Neural progenitor cell (in vitro differentiated cells): ENCODE data around the gene UBE2Q2. TPM values are rescaled to one million over a fixed set of nuclear protein-coding genes. Genes with fewer than 3 reads are reported as not detected.

Experiments
- DNase-seq: peaks from one replicate; pipeline ENCODE4 v3.0.0-alpha.2; 2016; ENCODE audit warnings: low spot score
- H2AFZ ChIP-seq: fragments of 200-600 bp; sonication (generic); replicated peaks from 2 replicates; pipeline ENCODE4 v1.6.1; 2016; ENCODE audit warnings: antibody characterized with exemption
- H3F3A ChIP-seq: fragments of 200-600 bp; sonication (generic); 2 replicates; pipeline ENCODE4 v1.6.1; 2016; ENCODE audit warnings: antibody characterized with exemption, low read depth
- H3K27ac ChIP-seq: fragments of 200-600 bp; sonication (generic); 2 replicates; pipeline ENCODE4 v1.5.1; 2016; ENCODE audit warnings: mild to moderate bottlenecking
- H3K27me3 ChIP-seq: fragments of 200-600 bp; sonication (generic); 2 replicates; pipeline ENCODE4 v1.6.1; 2016; ENCODE audit warnings: mild to moderate bottlenecking, moderate library complexity
- H3K36me3 ChIP-seq: fragments of 200-600 bp; sonication (generic); 2 replicates; pipeline ENCODE4 v1.5.1; 2016
- H3K4me1 ChIP-seq: fragments of 200-600 bp; sonication (generic); 2 replicates; pipeline ENCODE4 v1.6.1; 2016; ENCODE audit warnings: mixed run types
- H3K4me2 ChIP-seq: fragments of 200-600 bp; sonication (generic); 2 replicates; pipeline ENCODE4 v1.6.1; 2016
- H3K4me3 ChIP-seq: fragments of 200-600 bp; sonication (generic); 2 replicates; pipeline ENCODE4 v1.5.1; 2016
- H3K79me2 ChIP-seq: fragments of 200-600 bp; sonication (generic); 2 replicates; pipeline ENCODE4 v1.6.1; 2016; ENCODE audit warnings: low read depth
- H3K9ac ChIP-seq: fragments of 200-600 bp; sonication (generic); 2 replicates; pipeline ENCODE4 v1.6.1; 2016
- H3K9me3 ChIP-seq: fragments of 200-600 bp; sonication (generic); 2 replicates; pipeline ENCODE4 v1.5.1; 2016; ENCODE audit warnings: low read depth
- H4K20me1 ChIP-seq: fragments of 200-600 bp; sonication (generic); 2 replicates; pipeline ENCODE4 v1.6.1; 2016; ENCODE audit warnings: low read depth
- H3K27ac Mint-ChIP-seq: 3 replicates; pipeline ENCODE4 v1.8.0; 2021; ENCODE audit warnings: mixed read lengths
- H3K27me3 Mint-ChIP-seq: 2 replicates; pipeline ENCODE4 v1.8.0; 2022; ENCODE audit warnings: low read depth, mild to moderate bottlenecking, inconsistent platforms, moderate library complexity, mixed read lengths; ENCODE audit not compliant: insufficient read depth
- H3K36me3 Mint-ChIP-seq: 3 replicates; pipeline ENCODE4 v1.8.0; 2021; ENCODE audit warnings: mixed read lengths
- H3K4me1 Mint-ChIP-seq: 3 replicates; pipeline ENCODE4 v1.8.0; 2021; ENCODE audit warnings: mixed read lengths
- H3K4me3 Mint-ChIP-seq: 3 replicates; pipeline ENCODE4 v1.8.0; 2021; ENCODE audit warnings: mild to moderate bottlenecking, moderate library complexity, mixed read lengths
- H3K9me3 Mint-ChIP-seq: 3 replicates; pipeline ENCODE4 v1.8.0; 2020; ENCODE audit warnings: mixed read lengths
- EZH2 ChIP-seq: fragments of 200-600 bp; sonication (generic); IDR thresholded peaks from 2 replicates; pipeline ENCODE4 v1.6.1; 2017; ENCODE audit warnings: antibody characterized with exemption, mild to moderate bottlenecking, moderate library complexity
- EZH2phosphoT487 ChIP-seq: fragments of 200-600 bp; sonication (generic); IDR thresholded peaks from 2 replicates; pipeline ENCODE4 v1.6.1; 2017; ENCODE audit warnings: antibody characterized with exemption
- total RNA-seq: library from RNA; depleted of rRNA; stranded (reverse); fragments of >200 nt; gene quantifications from 2 replicates; pipeline ENCODE4 v1.2.3, GENCODE V29; 2015; ENCODE audit warnings: low replicate concordance
- TF ChIP-seq, protein P1 (sequence below): fragments of 200-600 bp; sonication (generic); IDR thresholded peaks from 2 replicates; pipeline ENCODE4 v1.5.1; 2017; ENCODE audit warnings: antibody characterized with exemption, mild to moderate bottlenecking

UBE2Q2 gene
- total RNA-seq, 1 donor from 2014 or later, result 25.8 TPM

GRCh38 chr15:75820206-75820605 lies 23.0 kb upstream of the UBE2Q2 start:
- Histone ChIP-seq H3K79me2 (no peaks in the 10 kb centered on the region), H3K9ac (no peak overlapping the region), H3K27ac (no peak overlapping the region), H4K20me1 (no peaks in the 10 kb centered on the region), H3K4me1 (peaks cover 20% of the 10 kb centered on the region), H3F3A (peaks cover 18% of the 10 kb centered on the region), H3K27me3 (no peaks in the 10 kb centered on the region), H3K9me3 (no peaks in the 10 kb centered on the region), H3K36me3 (no peaks in the 10 kb centered on the region), H3K4me2 (no peak overlapping the region), H2AFZ (no peak overlapping the region), H3K4me3 (no peak overlapping the region)
- Mint-ChIP-seq H3K4me1 (peaks cover 19% of the 10 kb centered on the region), H3K9me3 (no peaks in the 10 kb centered on the region), H3K27me3 (peaks cover 2% of the 10 kb centered on the region), H3K27ac (no peak overlapping the region), H3K4me3 (no peak overlapping the region), H3K36me3 (no peaks in the 10 kb centered on the region)
- DNase-seq, result no peak
- TF ChIP-seq EZH2phosphoT487 (no peak), EZH2 (no peak)
- TF ChIP-seq, protein P1, sequence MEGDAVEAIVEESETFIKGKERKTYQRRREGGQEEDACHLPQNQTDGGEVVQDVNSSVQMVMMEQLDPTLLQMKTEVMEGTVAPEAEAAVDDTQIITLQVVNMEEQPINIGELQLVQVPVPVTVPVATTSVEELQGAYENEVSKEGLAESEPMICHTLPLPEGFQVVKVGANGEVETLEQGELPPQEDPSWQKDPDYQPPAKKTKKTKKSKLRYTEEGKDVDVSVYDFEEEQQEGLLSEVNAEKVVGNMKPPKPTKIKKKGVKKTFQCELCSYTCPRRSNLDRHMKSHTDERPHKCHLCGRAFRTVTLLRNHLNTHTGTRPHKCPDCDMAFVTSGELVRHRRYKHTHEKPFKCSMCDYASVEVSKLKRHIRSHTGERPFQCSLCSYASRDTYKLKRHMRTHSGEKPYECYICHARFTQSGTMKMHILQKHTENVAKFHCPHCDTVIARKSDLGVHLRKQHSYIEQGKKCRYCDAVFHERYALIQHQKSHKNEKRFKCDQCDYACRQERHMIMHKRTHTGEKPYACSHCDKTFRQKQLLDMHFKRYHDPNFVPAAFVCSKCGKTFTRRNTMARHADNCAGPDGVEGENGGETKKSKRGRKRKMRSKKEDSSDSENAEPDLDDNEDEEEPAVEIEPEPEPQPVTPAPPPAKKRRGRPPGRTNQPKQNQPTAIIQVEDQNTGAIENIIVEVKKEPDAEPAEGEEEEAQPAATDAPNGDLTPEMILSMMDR, result no peak

DNA sequence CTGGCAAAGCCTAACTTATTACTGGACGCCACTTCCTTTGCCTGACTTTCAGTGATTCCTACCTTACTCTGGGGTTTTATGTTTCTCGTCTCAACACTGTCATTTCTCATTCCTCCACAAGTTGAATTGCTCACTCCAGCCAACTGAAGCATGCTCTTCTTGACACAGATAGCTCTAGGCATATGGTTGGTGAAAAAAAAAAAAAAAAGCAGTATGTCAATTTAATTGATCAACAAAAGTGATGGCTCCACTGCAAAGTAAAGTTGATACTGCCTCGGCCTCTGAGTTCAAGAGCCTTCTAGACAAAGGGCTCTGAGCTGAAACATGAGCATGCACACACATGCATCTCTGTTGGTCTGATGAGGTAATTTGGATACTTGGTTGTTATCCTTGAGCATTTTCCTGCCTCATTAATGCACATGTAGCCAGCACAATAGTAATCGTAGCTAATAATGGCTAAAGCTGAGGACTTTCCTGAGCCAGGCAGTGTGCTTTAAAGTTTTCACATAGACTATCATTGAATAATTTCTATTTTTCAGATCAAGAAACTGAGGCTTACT lies 21.4 kb upstream of the UBE2Q2 start:
- Mint-ChIP-seq H3K27ac (no peak overlapping the region), H3K27me3 (no peaks in the 10 kb centered on the region), H3K36me3 (no peaks in the 10 kb centered on the region), H3K4me1 (peaks cover 17% of the 10 kb centered on the region), H3K4me3 (no peak overlapping the region), H3K9me3 (no peaks in the 10 kb centered on the region)
- Histone ChIP-seq H3K27ac (no peak overlapping the region), H3K4me2 (no peak overlapping the region), H3K27me3 (no peaks in the 10 kb centered on the region), H3K36me3 (no peaks in the 10 kb centered on the region), H3K9me3 (no peaks in the 10 kb centered on the region), H3F3A (peaks cover 18% of the 10 kb centered on the region), H2AFZ (no peak overlapping the region), H3K9ac (no peak overlapping the region), H4K20me1 (no peaks in the 10 kb centered on the region), H3K4me3 (no peak overlapping the region), H3K4me1 (peaks cover 20% of the 10 kb centered on the region), H3K79me2 (no peaks in the 10 kb centered on the region)
- DNase-seq, result no peak
- TF ChIP-seq, protein P1, result no peak
- TF ChIP-seq EZH2phosphoT487 (no peak), EZH2 (no peak)

DNA sequence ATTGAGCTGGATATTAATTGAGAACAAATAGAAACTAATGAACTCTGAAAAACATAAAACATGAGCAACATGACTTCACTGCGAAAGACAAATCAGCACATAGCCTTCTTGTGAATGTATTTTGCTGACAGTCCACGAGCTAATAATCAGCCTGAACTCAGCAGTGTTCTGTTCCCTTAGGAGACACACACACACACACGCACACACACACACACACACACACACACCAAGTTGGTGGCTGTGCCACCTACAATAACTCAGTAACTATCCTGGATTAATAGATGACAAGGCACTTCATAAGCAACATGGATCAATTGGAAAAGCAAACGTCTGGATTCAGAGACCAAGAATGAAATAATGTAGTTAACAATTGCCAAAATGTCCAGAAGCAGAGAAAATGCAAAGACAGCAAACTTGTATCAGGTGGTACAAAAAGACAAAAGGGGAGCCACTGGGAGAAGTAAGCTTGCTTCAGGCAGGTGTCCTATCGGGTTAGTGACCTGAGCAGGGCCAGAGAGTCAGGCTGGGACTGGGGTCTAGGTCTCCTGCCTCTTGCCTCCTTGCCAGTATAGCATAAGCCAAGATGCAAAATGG lies 20.5 kb upstream of the UBE2Q2 start:
- peaks cover 17% of the 10 kb centered on the region for H3K4me1 Mint-ChIP-seq
- Histone ChIP-seq H3F3A (peaks cover 18% of the 10 kb centered on the region), H3K4me2 (no peak overlapping the region), H3K4me3 (no peak overlapping the region), H3K4me1 (peaks cover 26% of the 10 kb centered on the region), H3K9ac (no peak overlapping the region), H3K9me3 (no peaks in the 10 kb centered on the region), H3K27ac (no peak overlapping the region), H4K20me1 (no peaks in the 10 kb centered on the region), H3K79me2 (no peaks in the 10 kb centered on the region), H3K36me3 (no peaks in the 10 kb centered on the region), H2AFZ (no peak overlapping the region), H3K27me3 (no peaks in the 10 kb centered on the region)
- no peaks in the 10 kb centered on the region for H3K36me3 Mint-ChIP-seq
- TF ChIP-seq EZH2phosphoT487 (no peak), EZH2 (no peak)
- TF ChIP-seq, protein P1, result no peak
- H3K9me3 Mint-ChIP-seq, result no peaks in the 10 kb centered on the region
- no peak for DNase-seq
- H3K27me3 Mint-ChIP-seq, result no peaks in the 10 kb centered on the region
- no peak overlapping the region for H3K4me3 Mint-ChIP-seq
- no peak overlapping the region for H3K27ac Mint-ChIP-seq
